HUES48 (cell line): Measurements from ENCODE around the gene PHRF1.

ENCODE experiments used
- H3K27ac ChIP-seq: one replicate; pipeline ENCODE4 v1.7.0; 2013; ENCODE audit warnings: low read depth, low read length, inconsistent platforms
- H3K27me3 ChIP-seq: 2 replicates; pipeline ENCODE4 v1.6.1; 2013; ENCODE audit warnings: mild to moderate bottlenecking, low read length; ENCODE audit not compliant: control insufficient read depth, insufficient read depth
- H3K36me3 ChIP-seq: 2 replicates; pipeline ENCODE4 v1.6.1; 2013; ENCODE audit warnings: low read length; ENCODE audit not compliant: control insufficient read depth, insufficient read depth
- H3K4me1 ChIP-seq: 2 replicates; pipeline ENCODE4 v1.6.1; 2013; ENCODE audit warnings: mild to moderate bottlenecking, low read length; ENCODE audit not compliant: control insufficient read depth, insufficient read depth
- H3K4me3 ChIP-seq: 2 replicates; pipeline ENCODE4 v1.5.1; 2013; ENCODE audit warnings: mild to moderate bottlenecking, low read depth, low read length
- H3K9ac ChIP-seq: 2 replicates; pipeline ENCODE4 v1.6.1; 2013; ENCODE audit warnings: mild to moderate bottlenecking, low read depth, low read length, moderate library complexity
- H3K9me3 ChIP-seq: 2 replicates; pipeline ENCODE4 v1.6.1; 2013; ENCODE audit warnings: low read length; ENCODE audit not compliant: control insufficient read depth, insufficient read depth

The PHRF1 gene

GRCh38 chr11:581752-582151 lies 5.5 kb downstream of the PHRF1 start:
- Histone ChIP-seq H3K36me3 (peaks cover 43% of the 10 kb centered on the region), H3K27ac (no peak overlapping the region), H3K4me1 (peaks cover 7% of the 10 kb centered on the region), H3K27me3 (no peaks in the 10 kb centered on the region), H3K9ac (no peak overlapping the region), H3K4me3 (no peak overlapping the region), H3K9me3 (no peaks in the 10 kb centered on the region)

- Histone ChIP-seq H3K4me3 (no peak overlapping the region), H3K9me3 (no peaks in the 10 kb centered on the region), H3K9ac (no peak overlapping the region), H3K36me3 (peaks cover 64% of the 10 kb centered on the region), H3K4me1 (no peaks in the 10 kb centered on the region), H3K27me3 (no peaks in the 10 kb centered on the region), H3K27ac (no peak overlapping the region)
Observed at GRCh38 chr11:584287-584686, 8.0 kb downstream of the PHRF1 start.

GRCh38 chr11:586376-587316 lies 10.4 kb downstream of the PHRF1 start:
- H3K4me3 ChIP-seq, result no peak overlapping the region
- peaks cover 78% of the 10 kb centered on the region for H3K36me3 ChIP-seq
- no peaks in the 10 kb centered on the region for H3K9me3 ChIP-seq
- H3K9ac ChIP-seq, result no peak overlapping the region
- H3K27ac ChIP-seq, result no peak overlapping the region
- H3K4me1 ChIP-seq, result no peaks in the 10 kb centered on the region
- H3K27me3 ChIP-seq, result no peaks in the 10 kb centered on the region

- Histone ChIP-seq H3K27ac (no peak overlapping the region), H3K4me3 (no peak overlapping the region), H3K9me3 (no peaks in the 10 kb centered on the region), H3K36me3 (peaks cover 77% of the 10 kb centered on the region), H3K4me1 (no peaks in the 10 kb centered on the region), H3K9ac (no peak overlapping the region), H3K27me3 (no peaks in the 10 kb centered on the region)
Observed at GRCh38 chr11:587546-587945, 11.3 kb downstream of the PHRF1 start.

GRCh38 chr11:587978-588380 lies 11.7 kb downstream of the PHRF1 start:
- Histone ChIP-seq H3K36me3 (peaks cover 79% of the 10 kb centered on the region), H3K9ac (no peak overlapping the region), H3K4me3 (no peak overlapping the region), H3K27me3 (no peaks in the 10 kb centered on the region), H3K9me3 (no peaks in the 10 kb centered on the region), H3K27ac (no peak overlapping the region), H3K4me1 (no peaks in the 10 kb centered on the region)

GRCh38 chr11:589798-590197 lies 13.5 kb downstream of the PHRF1 start:
- Histone ChIP-seq H3K4me1 (no peaks in the 10 kb centered on the region), H3K27ac (no peak overlapping the region), H3K9ac (no peak overlapping the region), H3K36me3 (peaks cover 83% of the 10 kb centered on the region), H3K9me3 (no peaks in the 10 kb centered on the region), H3K27me3 (no peaks in the 10 kb centered on the region), H3K4me3 (no peak overlapping the region)

GRCh38 chr11:590997-591396 lies 14.7 kb downstream of the PHRF1 start:
- H3K9me3 ChIP-seq, result no peaks in the 10 kb centered on the region
- peaks cover 95% of the 10 kb centered on the region for H3K36me3 ChIP-seq
- no peaks in the 10 kb centered on the region for H3K4me1 ChIP-seq
- no peak overlapping the region for H3K27ac ChIP-seq
- H3K9ac ChIP-seq, result no peak overlapping the region
- no peaks in the 10 kb centered on the region for H3K27me3 ChIP-seq
- H3K4me3 ChIP-seq, result no peak overlapping the region

GRCh38 chr11:592501-592900 lies 16.2 kb downstream of the PHRF1 start:
- Histone ChIP-seq H3K9ac (no peak overlapping the region), H3K36me3 (peaks cover 93% of the 10 kb centered on the region), H3K27me3 (no peaks in the 10 kb centered on the region), H3K4me3 (no peak overlapping the region), H3K27ac (no peak overlapping the region), H3K4me1 (no peaks in the 10 kb centered on the region), H3K9me3 (no peaks in the 10 kb centered on the region)

- H3K4me1 ChIP-seq, result no peaks in the 10 kb centered on the region
Observed at GRCh38 chr11:592918-593317, 16.6 kb downstream of the PHRF1 start.

GRCh38 chr11:593347-593746 lies 17.1 kb downstream of the PHRF1 start:
- H3K27ac ChIP-seq, result no peak overlapping the region
- no peak overlapping the region for H3K4me3 ChIP-seq
- no peaks in the 10 kb centered on the region for H3K27me3 ChIP-seq
- H3K9ac ChIP-seq, result no peak overlapping the region
- H3K36me3 ChIP-seq, result peaks cover 94% of the 10 kb centered on the region
- H3K4me1 ChIP-seq, result no peaks in the 10 kb centered on the region
- no peaks in the 10 kb centered on the region for H3K9me3 ChIP-seq

More at GRCh38 chr11:592918-593317, 16.6 kb downstream of the PHRF1 start:
- Histone ChIP-seq H3K4me3 (no peak overlapping the region), H3K9ac (no peak overlapping the region), H3K27me3 (no peaks in the 10 kb centered on the region), H3K36me3 (peaks cover 93% of the 10 kb centered on the region), H3K27ac (no peak overlapping the region), H3K9me3 (no peaks in the 10 kb centered on the region)

- H3K9ac ChIP-seq, result no peak overlapping the region
- no peaks in the 10 kb centered on the region for H3K9me3 ChIP-seq
- H3K27ac ChIP-seq, result no peak overlapping the region
- H3K36me3 ChIP-seq, result peaks cover 92% of the 10 kb centered on the region
- H3K4me1 ChIP-seq, result no peaks in the 10 kb centered on the region
- H3K4me3 ChIP-seq, result no peak overlapping the region
- no peaks in the 10 kb centered on the region for H3K27me3 ChIP-seq
Observed at GRCh38 chr11:595400-595799, 19.1 kb downstream of the PHRF1 start.
